Measurements from ENCODE around the gene TBC1D22B. TPM values are rescaled to one million over a fixed set of nuclear protein-coding genes. Genes with fewer than 3 reads are reported as not detected.

The TBC1D22B gene
- polyA plus RNA-seq, 2 of the 4 experiments (the other 2 are of a cell fraction), result 5.7 to 6.4 TPM

DNA sequence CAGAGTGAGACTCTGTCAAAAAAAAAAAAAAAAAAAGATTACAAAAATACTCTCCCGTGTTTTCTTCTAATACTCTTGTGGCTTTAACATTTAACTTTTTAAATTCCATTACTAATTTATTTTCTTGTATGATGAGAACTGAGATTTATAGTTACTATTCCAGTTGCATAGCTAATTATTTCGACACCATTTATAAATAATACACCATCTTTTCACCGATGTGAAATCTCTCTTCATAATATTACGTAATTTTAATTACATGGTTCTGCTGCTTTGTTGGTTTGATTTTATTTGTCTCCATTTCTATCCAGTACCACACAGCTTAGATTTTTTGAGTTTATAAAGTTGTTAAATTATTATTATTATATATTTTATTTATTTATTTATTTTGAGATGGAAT lies 42.4 kb downstream of the TBC1D22B start:
- no peak for ATAC-seq
- Histone ChIP-seq H3K27ac (no peak overlapping the region), H3K4me1 (no peaks in the 10 kb centered on the region), H3K4me2 (no peak overlapping the region), H3K9me3 (no peaks in the 10 kb centered on the region), H3K4me3 (no peak overlapping the region)
- FAIRE-seq, result no peak
- CTCF ChIA-PET, result no interaction called here
- DNase-seq (ENCODE audit: low read depth in 1 of 2, low spot score in 1 of 2), result no peak
- POLR2A ChIA-PET, result no interaction called here
- no peak for TF ChIP-seq HDAC2 (IDR thresholded peaks at IDR 0.05)
- TF ChIP-seq SMC3 (IDR thresholded peaks at IDR 0.05), result no peak
- TF ChIP-seq, protein P1, sequence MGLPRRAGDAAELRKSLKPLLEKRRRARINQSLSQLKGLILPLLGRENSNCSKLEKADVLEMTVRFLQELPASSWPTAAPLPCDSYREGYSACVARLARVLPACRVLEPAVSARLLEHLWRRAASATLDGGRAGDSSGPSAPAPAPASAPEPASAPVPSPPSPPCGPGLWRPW (IDR thresholded peaks at IDR 0.05), result no peak
- no peak for TF ChIP-seq HOXA7 (CRISPR knock-in tag; IDR thresholded peaks at IDR 0.05)
- TF ChIP-seq MAZ (IDR thresholded peaks at IDR 0.05; ENCODE audit: borderline replicate concordance, low read depth, low read length), result no peak
- no peak for TF ChIP-seq RFX5 (IDR thresholded peaks at IDR 0.05)
- TF ChIP-seq PHF8 (IDR thresholded peaks at IDR 0.05; ENCODE audit: borderline replicate concordance, low read depth), result no peak
- TF ChIP-seq, protein P2, sequence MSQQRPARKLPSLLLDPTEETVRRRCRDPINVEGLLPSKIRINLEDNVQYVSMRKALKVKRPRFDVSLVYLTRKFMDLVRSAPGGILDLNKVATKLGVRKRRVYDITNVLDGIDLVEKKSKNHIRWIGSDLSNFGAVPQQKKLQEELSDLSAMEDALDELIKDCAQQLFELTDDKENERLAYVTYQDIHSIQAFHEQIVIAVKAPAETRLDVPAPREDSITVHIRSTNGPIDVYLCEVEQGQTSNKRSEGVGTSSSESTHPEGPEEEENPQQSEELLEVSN (IDR thresholded peaks at IDR 0.05; ENCODE audit: borderline replicate concordance, low read depth), result no peak
- TF ChIP-seq SREBF2 (IDR thresholded peaks at IDR 0.05), result no peak
- TF ChIP-seq, protein P3, sequence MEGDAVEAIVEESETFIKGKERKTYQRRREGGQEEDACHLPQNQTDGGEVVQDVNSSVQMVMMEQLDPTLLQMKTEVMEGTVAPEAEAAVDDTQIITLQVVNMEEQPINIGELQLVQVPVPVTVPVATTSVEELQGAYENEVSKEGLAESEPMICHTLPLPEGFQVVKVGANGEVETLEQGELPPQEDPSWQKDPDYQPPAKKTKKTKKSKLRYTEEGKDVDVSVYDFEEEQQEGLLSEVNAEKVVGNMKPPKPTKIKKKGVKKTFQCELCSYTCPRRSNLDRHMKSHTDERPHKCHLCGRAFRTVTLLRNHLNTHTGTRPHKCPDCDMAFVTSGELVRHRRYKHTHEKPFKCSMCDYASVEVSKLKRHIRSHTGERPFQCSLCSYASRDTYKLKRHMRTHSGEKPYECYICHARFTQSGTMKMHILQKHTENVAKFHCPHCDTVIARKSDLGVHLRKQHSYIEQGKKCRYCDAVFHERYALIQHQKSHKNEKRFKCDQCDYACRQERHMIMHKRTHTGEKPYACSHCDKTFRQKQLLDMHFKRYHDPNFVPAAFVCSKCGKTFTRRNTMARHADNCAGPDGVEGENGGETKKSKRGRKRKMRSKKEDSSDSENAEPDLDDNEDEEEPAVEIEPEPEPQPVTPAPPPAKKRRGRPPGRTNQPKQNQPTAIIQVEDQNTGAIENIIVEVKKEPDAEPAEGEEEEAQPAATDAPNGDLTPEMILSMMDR (IDR thresholded peaks at IDR 0.05), result no peak
- TF ChIP-seq POLR2A (IDR thresholded peaks at IDR 0.05; ENCODE audit: low read length), result no peak
- TF ChIP-seq NFE2L2 (conservative IDR thresholded peaks at IDR 0.05; ENCODE audit: low read length), result no peak
- TF ChIP-seq HEYL (CRISPR knock-in tag; IDR thresholded peaks at IDR 0.05), result no peak
- no peak for TF ChIP-seq EHF (CRISPR knock-in tag; IDR thresholded peaks at IDR 0.05)
- TF ChIP-seq HOXB13 (CRISPR knock-in tag; IDR thresholded peaks at IDR 0.05; ENCODE audit: low read depth), result no peak
- TF ChIP-seq RAD21 (conservative IDR thresholded peaks at IDR 0.05 in 1 of 2, IDR thresholded peaks at IDR 0.05 in 1 of 2), result no peak
- TF ChIP-seq RCOR1 (IDR thresholded peaks at IDR 0.05; ENCODE audit: low read depth, low read length), result no peak
- TF ChIP-seq, protein P4, sequence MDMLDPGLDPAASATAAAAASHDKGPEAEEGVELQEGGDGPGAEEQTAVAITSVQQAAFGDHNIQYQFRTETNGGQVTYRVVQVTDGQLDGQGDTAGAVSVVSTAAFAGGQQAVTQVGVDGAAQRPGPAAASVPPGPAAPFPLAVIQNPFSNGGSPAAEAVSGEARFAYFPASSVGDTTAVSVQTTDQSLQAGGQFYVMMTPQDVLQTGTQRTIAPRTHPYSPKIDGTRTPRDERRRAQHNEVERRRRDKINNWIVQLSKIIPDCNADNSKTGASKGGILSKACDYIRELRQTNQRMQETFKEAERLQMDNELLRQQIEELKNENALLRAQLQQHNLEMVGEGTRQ (IDR thresholded peaks at IDR 0.05), result no peak
- no peak for TF ChIP-seq KDM1A (IDR thresholded peaks at IDR 0.05; ENCODE audit: low read depth)
- 85% methylated on average over 4 of the region's 4 CpGs for WGBS (ENCODE audit: missing lambda C conversion rate)

DNA sequence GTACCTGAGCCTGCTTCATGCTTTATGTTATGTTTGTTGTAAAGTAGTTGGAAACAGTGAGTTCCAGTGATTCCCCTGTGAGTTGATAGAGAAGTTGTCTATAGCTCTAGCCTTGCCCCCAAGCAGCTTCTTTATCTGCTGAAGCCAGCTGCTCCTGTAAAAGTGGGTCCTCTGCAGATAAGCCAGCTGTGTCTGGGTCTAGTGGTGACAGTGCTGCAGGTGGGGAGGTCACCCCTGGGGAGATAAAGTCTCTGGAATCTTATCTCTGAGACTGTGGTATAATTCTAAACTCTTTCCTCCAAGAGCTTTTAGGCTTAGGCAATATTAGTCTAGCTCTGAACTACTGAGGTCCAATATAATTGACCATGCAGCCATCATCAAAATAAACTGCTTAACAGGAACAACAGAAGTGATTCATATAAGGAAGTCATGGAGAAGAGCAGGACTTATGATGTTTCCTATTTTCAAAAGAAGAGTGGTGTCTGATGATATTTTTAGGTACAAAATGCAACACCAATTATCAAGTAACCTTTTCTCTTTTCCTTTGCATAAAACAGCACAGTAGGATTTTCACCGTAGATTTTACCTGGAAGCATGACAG lies 44.6 kb downstream of the TBC1D22B start:
- H3K9me3 ChIP-seq, result no peaks in the 10 kb centered on the region
- DNase-seq (ENCODE audit: low read depth in 1 of 2, low spot score in 1 of 2) (no peak), ATAC-seq (no peak), FAIRE-seq (no peak)
- TF ChIP-seq, protein P4 (IDR thresholded peaks at IDR 0.05), result no peak
- TF ChIP-seq ZNF302 (CRISPR knock-in tag; IDR thresholded peaks at IDR 0.05), result no peak
- no peak for TF ChIP-seq HOXB5 (CRISPR knock-in tag; IDR thresholded peaks at IDR 0.05)
- no peak for TF ChIP-seq HOXB13 (CRISPR knock-in tag; IDR thresholded peaks at IDR 0.05; ENCODE audit: low read depth)
- no peak for TF ChIP-seq GATA3 (IDR thresholded peaks at IDR 0.05; ENCODE audit: borderline replicate concordance)
- no peak for TF ChIP-seq TP53 (CRISPR knock-in tag; IDR thresholded peaks at IDR 0.05)
- TF ChIP-seq JUN (IDR thresholded peaks at IDR 0.05), result no peak
- TF ChIP-seq, protein P2 (IDR thresholded peaks at IDR 0.05; ENCODE audit: borderline replicate concordance, low read depth), result no peak
- ChIA-PET POLR2A (no interaction called here), CTCF (interaction anchor here (0.6 to 1.6 kb wide), 2 partner anchors 32 to 1368 kb away, joined by 3 to 4 read pairs; no protein-coding TSS in a partner anchor)
- no peak overlapping the region for H3K4me2 ChIP-seq
- no peak overlapping the region for H3K4me3 ChIP-seq
- no peaks in the 10 kb centered on the region for H3K4me1 ChIP-seq
- 93% methylated on average over 1 of the region's 1 CpG for WGBS (ENCODE audit: missing lambda C conversion rate)
- H3K27ac ChIP-seq, result no peak overlapping the region
